K562 (cell line): Measurements from ENCODE around the gene TFF2. TPM values are rescaled to one million over a fixed set of nuclear protein-coding genes. Genes with fewer than 3 reads are reported as not detected.
A peak's percentile ranks its signal among the peaks of the same experiment; 100 is the strongest.

Experiments used
- ATAC-seq: fragments of 200-7000 bp; cut with Tn5 transposase; 3 replicates; pipeline ENCODE4 v1.9.1; 2020; ENCODE audit warnings: moderate library complexity
- BruUV-seq: library from RNA; stranded (reverse); fragments of 400-500 nt; replicated peaks from 2 replicates; lab custom pipeline; 2021; lab: Mats Ljungman, UMichigan
- CTCF ChIA-PET: fragments of 300-600 bp; formaldehyde crosslinking; extraction: SDS; loops from one replicate; lab custom pipeline; 2021; ENCODE audit warnings: low intra/inter-chr PET ratio; lab: Yijun Ruan, JAX
- POLR2A ChIA-PET: fragments of 300-600, 350-650 bp; sonication (Branson Sonifier 250); formaldehyde crosslinking; extraction: SDS; loops from one replicate; lab custom pipeline; 2021; ENCODE audit warnings: antibody characterized with exemption, inconsistent platforms; lab: Yijun Ruan, JAX
- DNase-seq, 4 experiments: peaks; one replicate each; pipeline versions ENCODE4 v3.0.0 to v3.0.0-alpha.2; 2011 to 2018; ENCODE audit warnings: low spot score in 3 of 4, mixed read lengths in 3 of 4; ENCODE audit errors: extremely low read depth in 1 of 4
- FAIRE-seq: peaks from 2 replicates; lab custom pipeline; 2011; peaks lifted over from hg19 to GRCh38; lab: Jason Lieb, UNC
- H2AFZ ChIP-seq: 2 replicates; pipeline ENCODE4 v1.6.0; 2011; ENCODE audit warnings: low read depth, low read length, control low read depth, inconsistent platforms
- H3K27ac ChIP-seq: fragments of 200-600 bp; 3 replicates; pipeline ENCODE4 v1.8.0; 2011; ENCODE audit warnings: low read depth, mild to moderate bottlenecking, control low read depth, inconsistent platforms, low read length, moderate library complexity, mixed read lengths; ENCODE audit errors: extremely low read depth
- H3K27me3 ChIP-seq, 2 experiments: fragments of 300-600 bp in 1 of 2; 2 replicates in 1 of 2; 3 replicates in 1 of 2; pipeline versions ENCODE4 v1.6.0 to v1.8.0; 2011; ENCODE audit warnings: inconsistent platforms in 2 of 2, low read length in 2 of 2, mild to moderate bottlenecking in 1 of 2, mixed read lengths in 1 of 2, moderate library complexity in 1 of 2; ENCODE audit not compliant: control insufficient read depth in 2 of 2, insufficient read depth in 2 of 2
- H3K36me3 ChIP-seq: fragments of 300-600 bp; 3 replicates; pipeline ENCODE4 v1.8.0; 2011; ENCODE audit warnings: mild to moderate bottlenecking, low read length, inconsistent platforms; ENCODE audit not compliant: control insufficient read depth, insufficient read depth
- H3K4me1 ChIP-seq, 2 experiments: fragments of 200-600 bp in 1 of 2; replicated peaks in 1 of 2; 2 replicates in 1 of 2; 3 replicates in 1 of 2; pipeline versions ENCODE4 v1.5.1 to v1.8.0; 2011; ENCODE audit warnings: inconsistent platforms in 2 of 2, low read length in 2 of 2, mild to moderate bottlenecking in 1 of 2, mixed read lengths in 1 of 2, moderate library complexity in 1 of 2; ENCODE audit not compliant: control insufficient read depth in 2 of 2, insufficient read depth in 2 of 2
- H3K4me2 ChIP-seq: 2 replicates; pipeline ENCODE4 v1.6.1; 2011; ENCODE audit warnings: low read length, control low read depth, inconsistent platforms, mixed read lengths; ENCODE audit not compliant: insufficient read depth
- H3K4me3 ChIP-seq: fragments of 200-600 bp; sonication (generic), shearing (Covaris generic); 2 replicates; pipeline ENCODE4 v1.5.1; 2016; ENCODE audit warnings: control low read depth, inconsistent platforms
- H3K79me2 ChIP-seq: fragments of 200-600 bp; 3 replicates; pipeline ENCODE4 v1.8.0; 2011; ENCODE audit warnings: low read length, inconsistent platforms; ENCODE audit not compliant: control insufficient read depth, insufficient read depth
- H3K9ac ChIP-seq, 2 experiments: 2 replicates each; pipeline versions ENCODE4 v1.6.0 to v1.6.1; 2011; ENCODE audit warnings: low read depth in 2 of 2, low read length in 2 of 2, control low read depth in 1 of 2, inconsistent platforms in 1 of 2, mild to moderate bottlenecking in 1 of 2, mixed read lengths in 1 of 2; ENCODE audit not compliant: insufficient read depth in 1 of 2
- H3K9me1 ChIP-seq: one replicate; pipeline ENCODE4 v1.6.0; 2011; ENCODE audit warnings: inconsistent platforms, mild to moderate bottlenecking, low read length, moderate library complexity; ENCODE audit not compliant: control insufficient read depth, insufficient read depth
- H3K9me3 ChIP-seq: replicated peaks from 2 replicates; pipeline ENCODE4 v1.5.1; 2011; ENCODE audit warnings: low read depth, low read length, inconsistent platforms; ENCODE audit not compliant: control insufficient read depth, insufficient read depth
- H4K20me1 ChIP-seq: replicated peaks from 2 replicates; pipeline ENCODE4 v1.6.1; 2011; ENCODE audit warnings: low read length, inconsistent platforms, mixed read lengths; ENCODE audit not compliant: control insufficient read depth, insufficient read depth
- BRCA1 ChIP-seq, 2 experiments: fragments of 450-650 bp in 1 of 2; sonication (generic) in 1 of 2; formaldehyde crosslinking in 1 of 2; IDR thresholded peaks; 2 replicates each; pipeline versions ENCODE4 v1.5.0 to v1.6.1; 2017 to 2020; ENCODE audit warnings: mild to moderate bottlenecking in 1 of 2, missing genetic modification reagents in 1 of 2
- CBFB ChIP-seq: sonication (generic); formaldehyde crosslinking; IDR thresholded peaks from 2 replicates; pipeline ENCODE4 v1.4.0; 2020; ENCODE audit warnings: mild to moderate bottlenecking, missing genetic modification reagents
- L3MBTL2 ChIP-seq: fragments of 450-650 bp; IDR thresholded peaks from 2 replicates; pipeline ENCODE4 v1.6.1; 2016; ENCODE audit warnings: mild to moderate bottlenecking, moderate library complexity
- PHB2 ChIP-seq: fragments of 450-650 bp; IDR thresholded peaks from 2 replicates; pipeline ENCODE4 v1.6.1; 2017; ENCODE audit warnings: low read depth
- ZNF699 ChIP-seq: fragments of 250-450 bp; sonication (Bioruptor Pico); IDR thresholded peaks from 2 replicates; pipeline ENCODE4 v1.8.0; 2021; ENCODE audit warnings: mild to moderate bottlenecking, moderate library complexity; ENCODE audit not compliant: insufficient replicate concordance
- WGBS: fragments of 100-300 bp; shearing (Covaris generic); methylation state at CpG from one replicate; pipeline ENCODE4 v1.1.6; 2016; ENCODE audit warnings: low coverage, mixed read lengths; ENCODE audit not compliant: insufficient coverage; ENCODE audit errors: missing lambda C conversion rate; 5-methylcytosine and 5-hydroxymethylcytosine counted together
- in situ Hi-C: fragments of 300-500 bp; cut with MboI; formaldehyde crosslinking; loops from 4 replicates; pipeline ENCODE4 v1.15.0; 2018; ENCODE audit warnings: inconsistent platforms, mixed read lengths
- intact Hi-C: fragments of 100-400 bp; cut with micrococcal nuclease; formaldehyde crosslinking; loops from 2 replicates; pipeline ENCODE4 v1.14.2; 2022
- polyA plus RNA-seq, 8 experiments: library from polyadenylated mRNA; depleted of rRNA in 4 of 8; stranded (reverse) in 5 of 8; unstranded in 3 of 8; fragments of >200 nt; fragmentation: Nextera tagmentation in 2 of 8; fragmentation: Illumina TruSeq in 1 of 8; extraction: Ambion mirVana in 2 of 8; extraction: Trizol in 1 of 8; gene quantifications; 2 replicates each; pipeline versions ENCODE4 v1.2.1 to v1.2.3, GENCODE V29; 2011 to 2014; ENCODE audit warnings: inconsistent platforms in 1 of 8, missing spikeins in 1 of 8
- total RNA-seq, 7 experiments: library from RNA; depleted of rRNA in 6 of 7; stranded (reverse); fragments of >200 nt in 6 of 7; fragmentation: Illumina TruSeq in 2 of 7; extraction: Trizol in 2 of 7; gene quantifications; 2 replicates each; pipeline versions ENCODE4 v1.2.1 to v1.2.3, GENCODE V29; 2011 to 2021; ENCODE audit warnings: low replicate concordance in 1 of 7

The TFF2 gene
- total and polyA plus RNA-seq, 9 of the 15 experiments (the other 6 are each of a cell fraction or from before 2014, with no cell fraction given): not detected

GRCh38 chr21:42377951-42378340 is 27.2 kb upstream of the TFF2 start:
- peaks cover 3 to 18% of the 10 kb centered on the region in 2 experiments; a peak in 3 of 5 replicates for H3K4me1 ChIP-seq

GRCh38 chr21:42377211-42377950 is 26.6 kb upstream of the TFF2 start:
- Histone ChIP-seq H3K79me2 (no peaks in the 10 kb centered on the region), H4K20me1 (peaks cover 11% of the 10 kb centered on the region; the same call in 1 of the 2 replicates), H3K27ac (no peak overlapping the region), H3K4me1 (peaks cover 3 to 18% of the 10 kb centered on the region in 2 experiments; a peak in 3 of 5 replicates), H3K9ac (0 out of 4 replicates have a peak overlapping the region, but pooled peaks of 1 of the 2 experiments have one; percentile 29), H3K9me1 (no peaks in the 10 kb centered on the region), H2AFZ (peak overlapping the region; percentile 69), H3K4me2 (no peak overlapping the region), H3K36me3 (no peaks in the 10 kb centered on the region), H3K9me3 (no peaks in the 10 kb centered on the region), H3K27me3 (peaks cover 17 to 67% of the 10 kb centered on the region in 2 experiments), H3K4me3 (no peak overlapping the region)
- BruUV-seq: no TSS peak
- WGBS: 23% methylated on average over 24 of the region's 24 CpGs
- POLR2A ChIA-PET: interaction anchor here (0.5 to 2.7 kb wide), 6 partner anchors 8 to 168 kb away, joined by 3 to 9 read pairs (median 3); partner anchors contain the start of gene UBASH3A
- intact Hi-C loops (no loop called here), in situ Hi-C loops (loop anchor here (5.0 kb wide), 1 partner anchor 70 kb away; no protein-coding TSS in a partner anchor)
- no peak for DNase-seq
- CTCF ChIA-PET: interaction anchor here (2.1 kb wide), 1 partner anchor 72 kb away, joined by 13 read pairs; no protein-coding TSS in a partner anchor
- TF ChIP-seq CBFB: no peak
- peak; percentile 72 for TF ChIP-seq L3MBTL2
- no peak for FAIRE-seq
- ATAC-seq: peak; percentile 30; the same call in 2 of the 3 replicates

More at GRCh38 chr21:42377951-42378340, 27.2 kb upstream of the TFF2 start:
- ChIA-PET POLR2A (interaction anchor here (0.5 to 2.7 kb wide), 4 partner anchors 9 to 245 kb away, joined by 3 to 9 read pairs (median 4); partner anchors contain the start of gene UBASH3A), CTCF (no interaction called here)
- in situ Hi-C loops (loop anchor here (5.0 kb wide), 1 partner anchor 69 kb away; no protein-coding TSS in a partner anchor), intact Hi-C loops (no loop called here)
- ATAC-seq: no peak
- Histone ChIP-seq H3K9me3 (no peaks in the 10 kb centered on the region), H3K27me3 (peaks cover 15 to 66% of the 10 kb centered on the region in 2 experiments), H3K9me1 (no peaks in the 10 kb centered on the region), H3K79me2 (no peaks in the 10 kb centered on the region), H3K4me3 (no peak overlapping the region), H2AFZ (peak overlapping the region; percentile 69; the same call in 1 of the 2 replicates), H3K36me3 (no peaks in the 10 kb centered on the region), H4K20me1 (peaks cover 11% of the 10 kb centered on the region; the same call in 1 of the 2 replicates), H3K9ac (no peak overlapping the region), H3K27ac (no peak overlapping the region), H3K4me2 (no peak overlapping the region)
- no TSS peak for BruUV-seq
- FAIRE-seq: no peak
- TF ChIP-seq ZNF699 (no peak), BRCA1 (IDR thresholded peaks at IDR 0.05) (no peak), BRCA1 (CRISPR knock-in tag; IDR thresholded peaks at IDR 0.05) (no peak), PHB2 (no peak)
- no peak for DNase-seq
- WGBS: 8% methylated on average over 5 of the region's 5 CpGs
